Body of pancreas (tissue), 4 donors: Measurements from ENCODE around the gene IFI16. TPM values are rescaled to one million over a fixed set of nuclear protein-coding genes. Genes with fewer than 3 reads are reported as not detected.

ENCODE experiments used
- ATAC-seq: fragments of 150-250 bp; one replicate; pipeline ENCODE4 v1.9.1; 2016
- DNase-seq, 4 donors: peaks; one replicate each; pipeline ENCODE4 v3.0.0-alpha.2; 2019
- H3K27ac ChIP-seq, 4 donors: fragments of 200-600 bp; sonication (generic); 1 replicate in 3 of 4; 2 replicates in 1 of 4; pipeline versions ENCODE4 v1.5.1 to v1.6.1; 2016 to 2019; ENCODE audit warnings: mild to moderate bottlenecking in 1 of 4, mixed read lengths in 1 of 4, moderate library complexity in 1 of 4
- H3K27me3 ChIP-seq, 2 donors: fragments of 200-600 bp; sonication (generic); one replicate each; pipeline ENCODE4 v1.6.0; 2016; ENCODE audit warnings: mild to moderate bottlenecking in 1 of 2
- H3K36me3 ChIP-seq, 2 donors: fragments of 200-600 bp; sonication (generic); replicated peaks in 1 of 2; 2 replicates each; pipeline ENCODE4 v1.5.1; 2016; ENCODE audit warnings: low read depth in 2 of 2; ENCODE audit not compliant: insufficient read depth in 1 of 2
- H3K4me1 ChIP-seq: fragments of 200-600 bp; sonication (generic); one replicate; pipeline ENCODE4 v1.6.0; 2016
- H3K4me3 ChIP-seq, 2 donors: fragments of 200-600 bp; sonication (generic); 1 replicate in 1 of 2; 2 replicates in 1 of 2; pipeline ENCODE4 v1.5.1; 2016 to 2019
- H3K9me3 ChIP-seq, 3 donors: fragments of 200-600 bp; sonication (generic); 1 replicate in 2 of 3; 2 replicates in 1 of 3; pipeline ENCODE4 v1.5.1; 2016
- POLR2A ChIP-seq, 3 donors: fragments of 450-650 bp; IDR thresholded peaks; one replicate each; pipeline ENCODE4 v1.6.1; 2016; ENCODE audit warnings: antibody characterized with exemption in 3 of 3, mild to moderate bottlenecking in 2 of 3
- WGBS, 2 donors: methylation state at CpG; one replicate each; pipeline ENCODE4 v1.1.5; 2017; 5-methylcytosine and 5-hydroxymethylcytosine counted together
- intact Hi-C: fragments of 100-400 bp; cut with DNase I; formaldehyde crosslinking; loops from one replicate; pipeline ENCODE4 v1.15.1; 2023
- total RNA-seq, 2 donors: library from RNA; depleted of rRNA; stranded (reverse); fragments of >200 nt; gene quantifications; one replicate each; pipeline ENCODE4 v1.1.0, GENCODE V29; 2016
- TF ChIP-seq, protein P1 (sequence below), 7 experiments: fragments of 450-650 bp in 4 of 7; fragments of 200-600 bp in 3 of 7; sonication (generic) in 3 of 7; IDR thresholded peaks; one replicate each; pipeline ENCODE4 v1.5.1; 2016 to 2019; ENCODE audit warnings: antibody characterized with exemption in 7 of 7

IFI16 gene
- total RNA-seq, 2 donors from 2014 or later: 10.9 to 11.2 TPM

DNA sequence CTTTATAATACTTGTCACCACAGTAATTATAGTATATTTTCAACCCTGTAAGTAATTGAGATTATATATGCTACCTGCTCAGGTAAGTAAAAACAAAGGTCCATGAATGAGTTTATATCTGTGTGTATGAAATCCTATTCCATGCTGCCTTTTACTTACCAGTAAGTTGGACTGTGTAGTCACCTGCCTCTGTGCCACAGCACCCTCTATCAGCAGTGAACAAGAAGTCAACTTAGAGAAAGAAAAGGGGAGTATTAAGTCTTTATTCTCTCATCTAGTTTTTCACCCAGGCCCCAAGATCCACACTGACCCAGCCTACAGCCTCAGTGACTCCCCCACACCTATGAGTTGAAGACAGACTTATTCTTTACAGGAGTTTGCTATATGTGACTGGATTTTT lies 36.9 kb upstream of the IFI16 start:
- DNase-seq (no peak), ATAC-seq (no peak)
- H3K36me3 ChIP-seq: no peaks in the 10 kb centered on the region
- intact Hi-C loops: no loop called here
- H3K9me3 ChIP-seq: no peaks in the 10 kb centered on the region
- TF ChIP-seq, protein P1, sequence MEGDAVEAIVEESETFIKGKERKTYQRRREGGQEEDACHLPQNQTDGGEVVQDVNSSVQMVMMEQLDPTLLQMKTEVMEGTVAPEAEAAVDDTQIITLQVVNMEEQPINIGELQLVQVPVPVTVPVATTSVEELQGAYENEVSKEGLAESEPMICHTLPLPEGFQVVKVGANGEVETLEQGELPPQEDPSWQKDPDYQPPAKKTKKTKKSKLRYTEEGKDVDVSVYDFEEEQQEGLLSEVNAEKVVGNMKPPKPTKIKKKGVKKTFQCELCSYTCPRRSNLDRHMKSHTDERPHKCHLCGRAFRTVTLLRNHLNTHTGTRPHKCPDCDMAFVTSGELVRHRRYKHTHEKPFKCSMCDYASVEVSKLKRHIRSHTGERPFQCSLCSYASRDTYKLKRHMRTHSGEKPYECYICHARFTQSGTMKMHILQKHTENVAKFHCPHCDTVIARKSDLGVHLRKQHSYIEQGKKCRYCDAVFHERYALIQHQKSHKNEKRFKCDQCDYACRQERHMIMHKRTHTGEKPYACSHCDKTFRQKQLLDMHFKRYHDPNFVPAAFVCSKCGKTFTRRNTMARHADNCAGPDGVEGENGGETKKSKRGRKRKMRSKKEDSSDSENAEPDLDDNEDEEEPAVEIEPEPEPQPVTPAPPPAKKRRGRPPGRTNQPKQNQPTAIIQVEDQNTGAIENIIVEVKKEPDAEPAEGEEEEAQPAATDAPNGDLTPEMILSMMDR (IDR thresholded peaks at IDR 0.05): no peak
- TF ChIP-seq POLR2A (IDR thresholded peaks at IDR 0.05): no peak
- H3K4me1 ChIP-seq: no peaks in the 10 kb centered on the region
- H3K4me3 ChIP-seq: no peak overlapping the region
- no peak overlapping the region for H3K27ac ChIP-seq
- H3K27me3 ChIP-seq: no peaks in the 10 kb centered on the region

- ATAC-seq: no peak
- Histone ChIP-seq H3K27ac (no peak overlapping the region), H3K36me3 (no peaks in the 10 kb centered on the region), H3K4me1 (no peaks in the 10 kb centered on the region), H3K4me3 (no peak overlapping the region), H3K27me3 (no peaks in the 10 kb centered on the region), H3K9me3 (no peaks in the 10 kb centered on the region)
- TF ChIP-seq, protein P1 (IDR thresholded peaks at IDR 0.05): no peak
- intact Hi-C loops: no loop called here
- WGBS, 2 donors: 18 to 21% methylated on average over 4 of the region's 4 CpGs
- DNase-seq: no peak
Measured at GRCh38 chr1:158976219-158976618, 33.5 kb upstream of the IFI16 start.

- Histone ChIP-seq H3K4me1 (no peaks in the 10 kb centered on the region), H3K36me3 (no peaks in the 10 kb centered on the region), H3K9me3 (no peaks in the 10 kb centered on the region), H3K27me3 (no peaks in the 10 kb centered on the region), H3K27ac (no peak overlapping the region), H3K4me3 (no peak overlapping the region)
- ATAC-seq (no peak), DNase-seq (no peak)
- TF ChIP-seq POLR2A (IDR thresholded peaks at IDR 0.05): no peak
- TF ChIP-seq, protein P1 (IDR thresholded peaks at IDR 0.05): no peak
- intact Hi-C loops: no loop called here
- 41 to 45% methylated on average over 2 of the region's 2 CpGs for WGBS, 2 donors
Measured at GRCh38 chr1:158978730-158979129, 31.0 kb upstream of the IFI16 start.

DNA sequence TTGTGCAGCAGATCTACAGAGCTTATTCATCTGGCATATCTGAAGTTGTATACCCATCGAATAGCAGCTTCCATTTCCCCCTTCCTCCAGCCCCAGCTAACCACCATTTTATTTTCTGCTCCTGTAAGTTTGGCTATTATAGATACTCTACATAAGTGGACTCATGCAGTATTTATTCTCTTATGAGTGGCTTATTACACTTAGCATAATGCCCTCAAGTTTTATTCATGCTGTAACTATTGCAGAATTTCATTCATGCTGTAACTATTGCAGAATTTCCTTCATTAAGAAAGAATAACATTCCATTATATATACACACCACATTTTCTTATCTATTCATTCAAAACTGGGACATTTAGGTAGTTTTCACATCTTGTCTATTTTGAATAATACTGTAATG lies 30.5 kb upstream of the IFI16 start:
- Histone ChIP-seq H3K27me3 (no peaks in the 10 kb centered on the region), H3K36me3 (no peaks in the 10 kb centered on the region), H3K9me3 (no peaks in the 10 kb centered on the region), H3K27ac (no peak overlapping the region), H3K4me1 (no peaks in the 10 kb centered on the region), H3K4me3 (no peak overlapping the region)
- no peak for ATAC-seq
- DNase-seq: no peak
- WGBS, 2 donors: 42 to 48% methylated on average over 1 of the region's 1 CpG
- intact Hi-C loops: no loop called here
- no peak for TF ChIP-seq POLR2A (IDR thresholded peaks at IDR 0.05)
- TF ChIP-seq, protein P1 (IDR thresholded peaks at IDR 0.05): no peak

GRCh38 chr1:158983235-158983634 lies 26.5 kb upstream of the IFI16 start:
- DNase-seq (no peak), ATAC-seq (no peak)
- Histone ChIP-seq H3K4me1 (no peaks in the 10 kb centered on the region), H3K9me3 (no peaks in the 10 kb centered on the region), H3K27ac (no peak overlapping the region), H3K4me3 (no peak overlapping the region), H3K36me3 (no peaks in the 10 kb centered on the region), H3K27me3 (no peaks in the 10 kb centered on the region)
- TF ChIP-seq, protein P1 (IDR thresholded peaks at IDR 0.05): no peak
- TF ChIP-seq POLR2A (IDR thresholded peaks at IDR 0.05): no peak
- WGBS, 2 donors: 54 to 60% methylated on average over 2 of the region's 2 CpGs
- intact Hi-C loops: no loop called here
